ENCODE data around the gene ACER1. TPM values are rescaled to one million over a fixed set of nuclear protein-coding genes. Genes with fewer than 3 reads are reported as not detected.

Gene ACER1
- total and polyA plus RNA-seq, 10 of the 15 experiments (the other 5 are each of a cell fraction or from before 2014, with no cell fraction given) = not detected

GRCh38 chr19:6260376-6260775 is 73.0 kb downstream of the ACER1 start:
- no TSS peak for BruUV-seq (replicated peaks)
- ATAC-seq = no peak
- Histone ChIP-seq H3K36me3 (ENCODE audit: control insufficient read depth in 2 of 2, insufficient read depth in 2 of 2, low read length in 1 of 2) (peaks cover 14 to 35% of the 10 kb centered on the region in 2 experiments), H3K4me2 (ENCODE audit: control insufficient read depth, insufficient read depth) (no peak overlapping the region), H3K9ac (ENCODE audit: control insufficient read depth, insufficient read depth, low read length) (no peak overlapping the region), H3K9me3 (replicated peaks; ENCODE audit: control insufficient read depth, insufficient read depth, low read length) (peaks cover 2% of the 10 kb centered on the region; the same call in 1 of the 3 replicates), H3K79me2 (ENCODE audit: control insufficient read depth, insufficient read depth, low read length) (peaks cover 9% of the 10 kb centered on the region), H2AFZ (ENCODE audit: control insufficient read depth, low read depth, low read length) (no peak overlapping the region), H3K4me1 (ENCODE audit: control insufficient read depth, insufficient read depth, low read length) (peaks cover 22% of the 10 kb centered on the region), H3K4me3 (no peak overlapping the region), H4K20me1 (ENCODE audit: control insufficient read depth, insufficient read depth) (no peaks in the 10 kb centered on the region), H3K27me3 (replicated peaks in 1 of 2; ENCODE audit: control insufficient read depth in 2 of 2, insufficient read depth in 2 of 2, low read length in 1 of 2) (no peaks in the 10 kb centered on the region; a peak in 1 of 4 replicates), H3K27ac (ENCODE audit: control insufficient read depth, insufficient read depth) (no peak overlapping the region)
- ChIA-PET RAD21 (ENCODE audit: unreplicated experiment) (no interaction called here), SMC1A (ENCODE audit: uncharacterized antibody, unreplicated experiment) (no interaction called here), CTCF (interaction anchor here (0.6 to 1.7 kb wide), 2 partner anchors 42 to 625 kb away, joined by 3 to 4 read pairs; no protein-coding TSS in a partner anchor), POLR2A (no interaction called here)
- intact Hi-C loops (cut with micrococcal nuclease; ENCODE audit: unreplicated experiment) (no loop called here), in situ Hi-C loops (cut with MboI) (no loop called here)
- WGBS (ENCODE audit: insufficient coverage, insufficient replicate concordance, low lambda C conversion rate, missing lambda C conversion rate) = 89% methylated on average over 9 of the region's 9 CpGs
- no peak for DNase-seq (ENCODE audit: low read depth, low spot score)
- TF ChIP-seq SMAD5 (IDR thresholded peaks at IDR 0.05; ENCODE audit: low read depth) (no peak), RAD21 (IDR thresholded peaks at IDR 0.05; ENCODE audit: insufficient read depth, low read depth, low read length) (no peak), GABPA (IDR thresholded peaks at IDR 0.05; ENCODE audit: low read depth) (no peak)
- no peak for FAIRE-seq

DNA sequence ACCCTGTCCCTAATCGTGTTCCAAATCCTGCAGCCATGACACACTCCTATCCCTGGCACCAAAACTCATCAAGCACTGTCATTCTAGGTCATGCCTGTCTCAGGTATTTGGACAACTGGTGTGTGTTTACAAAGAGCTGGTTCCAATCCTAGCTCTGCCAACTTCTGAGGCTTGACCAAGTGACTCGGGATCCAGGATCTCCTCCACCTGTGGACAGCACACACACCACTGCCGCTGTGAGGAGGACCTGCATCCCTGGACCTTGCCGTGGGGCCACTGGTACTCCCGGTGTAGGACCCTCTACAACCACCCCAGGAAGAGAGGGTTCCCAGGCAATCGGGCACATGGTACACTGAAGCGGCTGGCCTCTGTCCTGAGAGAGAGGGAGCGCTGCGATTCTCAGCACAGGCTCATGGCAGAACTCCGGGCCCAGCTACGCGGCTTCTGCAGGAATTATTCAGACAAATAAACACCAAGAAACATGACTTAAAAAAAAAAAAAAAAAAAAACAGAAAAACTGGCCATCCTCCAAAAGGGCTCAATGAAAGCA is 74.0 kb downstream of the ACER1 start:
- ChIA-PET RAD21 (ENCODE audit: unreplicated experiment) (interaction anchor here (0.7 kb wide), 1 partner anchor 73 kb away, joined by 4 read pairs; no protein-coding TSS in a partner anchor), CTCF (no interaction called here), SMC1A (ENCODE audit: uncharacterized antibody, unreplicated experiment) (no interaction called here), POLR2A (no interaction called here)
- peaks cover 10% of the 10 kb centered on the region for H3K79me2 ChIP-seq (ENCODE audit: control insufficient read depth, insufficient read depth, low read length)
- in situ Hi-C loops (cut with MboI) (no loop called here), intact Hi-C loops (cut with micrococcal nuclease; ENCODE audit: unreplicated experiment) (no loop called here)
- no peak for FAIRE-seq
- BruUV-seq (replicated peaks) = TSS peak; percentile 36
- DNase-seq (ENCODE audit: low read depth, low spot score) = no peak
- WGBS (ENCODE audit: insufficient coverage, insufficient replicate concordance, low lambda C conversion rate, missing lambda C conversion rate) = over 99% methylated on average over 12 of the region's 12 CpGs
- no peak overlapping the region for H3K9ac ChIP-seq (ENCODE audit: control insufficient read depth, insufficient read depth, low read length)
- H3K4me1 ChIP-seq (ENCODE audit: control insufficient read depth, insufficient read depth, low read length) = peaks cover 22% of the 10 kb centered on the region
- H4K20me1 ChIP-seq (ENCODE audit: control insufficient read depth, insufficient read depth) = no peaks in the 10 kb centered on the region
- no peak overlapping the region for H3K4me2 ChIP-seq (ENCODE audit: control insufficient read depth, insufficient read depth)
- no peak overlapping the region for H3K4me3 ChIP-seq
- peaks cover 12 to 35% of the 10 kb centered on the region in 2 experiments for H3K36me3 ChIP-seq (ENCODE audit: control insufficient read depth in 2 of 2, insufficient read depth in 2 of 2, low read length in 1 of 2)
- no peak overlapping the region for H2AFZ ChIP-seq (ENCODE audit: control insufficient read depth, low read depth, low read length)
- no peak for ATAC-seq
- no peaks in the 10 kb centered on the region; a peak in 1 of 4 replicates for H3K27me3 ChIP-seq (replicated peaks in 1 of 2; ENCODE audit: control insufficient read depth in 2 of 2, insufficient read depth in 2 of 2, low read length in 1 of 2)
- TF ChIP-seq, protein P1, sequence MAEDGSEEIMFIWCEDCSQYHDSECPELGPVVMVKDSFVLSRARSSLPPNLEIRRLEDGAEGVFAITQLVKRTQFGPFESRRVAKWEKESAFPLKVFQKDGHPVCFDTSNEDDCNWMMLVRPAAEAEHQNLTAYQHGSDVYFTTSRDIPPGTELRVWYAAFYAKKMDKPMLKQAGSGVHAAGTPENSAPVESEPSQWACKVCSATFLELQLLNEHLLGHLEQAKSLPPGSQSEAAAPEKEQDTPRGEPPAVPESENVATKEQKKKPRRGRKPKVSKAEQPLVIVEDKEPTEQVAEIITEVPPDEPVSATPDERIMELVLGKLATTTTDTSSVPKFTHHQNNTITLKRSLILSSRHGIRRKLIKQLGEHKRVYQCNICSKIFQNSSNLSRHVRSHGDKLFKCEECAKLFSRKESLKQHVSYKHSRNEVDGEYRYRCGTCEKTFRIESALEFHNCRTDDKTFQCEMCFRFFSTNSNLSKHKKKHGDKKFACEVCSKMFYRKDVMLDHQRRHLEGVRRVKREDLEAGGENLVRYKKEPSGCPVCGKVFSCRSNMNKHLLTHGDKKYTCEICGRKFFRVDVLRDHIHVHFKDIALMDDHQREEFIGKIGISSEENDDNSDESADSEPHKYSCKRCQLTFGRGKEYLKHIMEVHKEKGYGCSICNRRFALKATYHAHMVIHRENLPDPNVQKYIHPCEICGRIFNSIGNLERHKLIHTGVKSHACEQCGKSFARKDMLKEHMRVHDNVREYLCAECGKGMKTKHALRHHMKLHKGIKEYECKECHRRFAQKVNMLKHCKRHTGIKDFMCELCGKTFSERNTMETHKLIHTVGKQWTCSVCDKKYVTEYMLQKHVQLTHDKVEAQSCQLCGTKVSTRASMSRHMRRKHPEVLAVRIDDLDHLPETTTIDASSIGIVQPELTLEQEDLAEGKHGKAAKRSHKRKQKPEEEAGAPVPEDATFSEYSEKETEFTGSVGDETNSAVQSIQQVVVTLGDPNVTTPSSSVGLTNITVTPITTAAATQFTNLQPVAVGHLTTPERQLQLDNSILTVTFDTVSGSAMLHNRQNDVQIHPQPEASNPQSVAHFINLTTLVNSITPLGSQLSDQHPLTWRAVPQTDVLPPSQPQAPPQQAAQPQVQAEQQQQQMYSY (CRISPR knock-in tag; IDR thresholded peaks at IDR 0.05) = no peak
- H3K27ac ChIP-seq (ENCODE audit: control insufficient read depth, insufficient read depth) = no peak overlapping the region
- H3K9me3 ChIP-seq (replicated peaks; ENCODE audit: control insufficient read depth, insufficient read depth, low read length) = peaks cover 2% of the 10 kb centered on the region; the same call in 1 of the 3 replicates
